GM18907 (cell line): ENCODE data around the gene TFR2.
"Not testable (repeated sequence)": the region's sequence is repeated elsewhere in the genome, so short reads cannot be mapped to it uniquely, and the experiment has no call there.

Source experiments
- ATAC-seq: cut with Tn5 transposase; IDR thresholded peaks from one replicate; pipeline ENCODE4 v1.9.1; 2021; ENCODE audit warnings: mild to moderate bottlenecking, moderate library complexity; ENCODE audit not compliant: unreplicated experiment

Gene TFR2

DNA sequence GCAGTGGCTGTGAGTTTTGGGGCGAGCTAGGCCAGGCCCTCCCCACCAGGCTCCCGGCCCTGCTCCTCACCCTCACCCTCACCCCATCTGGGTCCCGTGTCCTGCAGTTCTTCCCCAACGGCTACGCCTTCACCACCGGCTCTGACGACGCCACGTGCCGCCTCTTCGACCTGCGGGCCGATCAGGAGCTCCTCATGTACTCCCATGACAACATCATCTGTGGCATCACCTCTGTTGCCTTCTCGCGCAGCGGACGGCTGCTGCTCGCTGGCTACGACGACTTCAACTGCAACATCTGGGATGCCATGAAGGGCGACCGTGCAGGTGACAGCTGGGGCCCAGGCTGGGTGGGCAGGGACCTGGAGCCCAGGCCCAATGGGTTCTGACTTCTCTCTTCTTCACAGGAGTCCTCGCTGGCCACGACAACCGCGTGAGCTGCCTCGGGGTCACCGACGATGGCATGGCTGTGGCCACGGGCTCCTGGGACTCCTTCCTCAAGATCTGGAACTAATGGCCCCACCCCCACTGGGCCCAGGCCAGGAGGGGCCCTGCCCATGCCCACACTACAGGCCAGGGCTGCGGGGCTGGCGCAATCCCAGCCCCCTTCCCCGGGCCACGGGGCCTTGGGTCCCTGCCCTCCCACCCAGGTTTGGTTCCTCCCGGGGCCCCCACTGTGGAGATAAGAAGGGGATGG is 37.1 kb upstream of the TFR2 start:
- no peak for ATAC-seq

DNA sequence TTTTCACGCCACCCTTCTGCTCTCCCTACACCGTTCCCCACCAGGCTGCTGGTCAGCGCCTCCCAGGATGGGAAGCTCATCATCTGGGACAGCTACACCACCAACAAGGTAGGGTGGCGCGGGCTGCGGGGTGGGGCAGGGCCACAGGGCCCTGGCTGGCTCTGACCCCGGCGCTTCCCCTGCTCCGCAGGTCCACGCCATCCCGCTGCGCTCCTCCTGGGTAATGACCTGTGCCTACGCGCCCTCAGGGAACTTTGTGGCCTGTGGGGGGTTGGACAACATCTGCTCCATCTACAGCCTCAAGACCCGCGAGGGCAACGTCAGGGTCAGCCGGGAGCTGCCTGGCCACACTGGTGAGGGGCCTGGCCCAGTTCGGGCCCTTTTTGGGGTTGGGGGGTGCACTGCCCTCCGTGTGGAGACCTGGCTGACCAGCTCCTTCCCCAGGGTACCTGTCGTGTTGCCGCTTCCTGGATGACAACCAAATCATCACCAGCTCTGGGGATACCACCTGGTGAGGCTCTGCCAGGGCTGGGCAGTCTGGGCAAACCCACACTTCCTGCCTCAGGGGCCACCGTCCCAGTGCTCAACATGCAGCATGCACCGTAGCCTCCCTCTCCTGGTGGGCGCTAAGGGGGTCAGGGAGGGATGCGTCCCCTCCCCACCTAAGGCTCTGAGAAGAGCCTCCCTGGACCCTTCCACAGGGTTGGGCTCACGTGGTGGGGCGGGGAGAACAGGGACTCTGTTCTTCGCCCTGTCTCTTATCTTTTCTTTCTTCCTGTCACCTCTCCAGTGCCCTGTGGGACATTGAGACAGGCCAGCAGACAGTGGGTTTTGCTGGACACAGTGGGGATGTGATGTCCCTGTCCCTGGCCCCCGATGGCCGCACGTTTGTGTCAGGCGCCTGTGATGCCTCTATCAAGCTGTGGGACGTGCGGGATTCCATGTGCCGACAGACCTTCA is 36.2 kb upstream of the TFR2 start:
- no peak for ATAC-seq

GRCh38 chr7:100676501-100677306 is 35.4 kb upstream of the TFR2 start:
- ATAC-seq, result no peak

DNA sequence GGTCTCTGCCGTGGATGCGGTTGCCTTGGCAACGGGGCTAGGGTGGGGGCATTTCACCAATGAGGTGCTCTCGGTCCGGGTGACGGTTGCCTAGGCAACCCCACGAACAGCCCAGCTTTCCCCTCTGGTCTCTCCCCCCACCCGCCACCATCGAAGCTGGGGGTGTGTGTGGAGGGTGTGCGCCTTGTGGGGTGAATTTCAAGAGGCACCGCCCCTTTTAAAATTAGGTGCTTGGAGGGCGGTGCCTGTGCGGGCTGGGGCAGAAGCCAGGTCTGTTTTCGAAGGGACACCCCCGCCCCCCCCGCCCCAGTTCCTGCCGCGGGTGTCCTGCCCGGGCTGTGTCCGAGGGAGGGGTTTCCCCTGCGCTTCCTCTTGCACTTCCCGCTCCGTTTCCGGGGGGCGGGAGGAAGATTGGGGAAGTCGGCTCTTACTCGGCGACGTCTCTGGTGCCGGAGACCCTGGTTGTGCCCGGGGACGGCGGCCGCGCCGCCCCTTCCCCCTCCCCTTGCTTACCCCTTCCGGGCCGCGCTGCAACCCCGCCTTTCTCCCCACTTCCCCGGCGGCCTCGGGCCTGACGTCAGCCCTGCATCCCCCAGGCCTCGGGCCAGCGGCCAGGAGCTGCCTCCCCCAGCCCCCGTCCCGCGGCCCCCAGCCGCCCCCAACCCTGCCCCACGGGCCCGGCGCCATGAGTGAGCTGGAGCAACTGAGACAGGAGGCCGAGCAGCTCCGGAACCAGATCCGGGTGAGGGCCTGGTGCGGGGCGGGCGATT is 34.4 kb upstream of the TFR2 start:
- ATAC-seq, result peak; percentile 35

- no peak for ATAC-seq
Measured at GRCh38 chr7:100675105-100675451, 33.7 kb upstream of the TFR2 start.

DNA sequence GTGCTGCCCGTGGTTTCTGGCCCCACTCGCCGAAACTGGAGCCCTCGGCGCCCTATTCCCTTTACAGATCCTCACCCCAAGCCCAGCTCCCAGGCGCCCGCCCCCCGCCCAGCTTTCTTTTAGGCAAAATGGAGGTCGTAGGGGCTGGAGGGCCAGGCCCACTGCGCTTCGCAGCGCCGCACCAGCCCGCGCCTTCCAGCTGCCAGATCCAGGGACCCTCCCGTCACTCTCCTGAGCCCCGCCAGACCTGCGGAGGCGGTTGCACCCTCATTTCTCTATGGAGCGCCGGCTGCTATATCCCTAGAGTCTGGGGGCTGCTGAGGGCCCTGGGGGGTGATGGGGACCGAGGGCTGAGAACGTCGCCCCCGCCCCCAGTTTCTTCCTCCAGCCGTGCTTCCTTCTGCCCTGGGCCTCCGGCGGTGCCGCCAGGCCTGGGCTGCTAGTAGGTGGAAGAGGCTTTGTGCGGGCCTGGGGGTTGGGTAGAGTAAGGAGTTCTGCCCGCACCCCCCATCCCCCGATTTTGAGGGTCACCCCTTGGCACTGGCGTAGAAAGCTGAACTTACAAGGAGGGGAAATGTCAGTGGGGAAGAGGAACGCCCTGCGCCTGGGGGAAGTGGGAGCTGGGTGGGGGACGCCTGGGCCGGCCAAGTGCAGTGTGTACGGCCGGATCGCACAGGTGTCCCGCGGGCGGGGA is 33.2 kb upstream of the TFR2 start:
- no peak for ATAC-seq

GRCh38 chr7:100673942-100674410 is 32.6 kb upstream of the TFR2 start:
- peak; percentile 10 for ATAC-seq

- ATAC-seq, result peak; percentile 71
Measured at GRCh38 chr7:100673302-100673941, 32.1 kb upstream of the TFR2 start, which contains the start of gene GNB2. GNB2 (plus strand) TSS chr7:100673740; CDS start chr7:100676266, 2,526 bp downstream.

DNA sequence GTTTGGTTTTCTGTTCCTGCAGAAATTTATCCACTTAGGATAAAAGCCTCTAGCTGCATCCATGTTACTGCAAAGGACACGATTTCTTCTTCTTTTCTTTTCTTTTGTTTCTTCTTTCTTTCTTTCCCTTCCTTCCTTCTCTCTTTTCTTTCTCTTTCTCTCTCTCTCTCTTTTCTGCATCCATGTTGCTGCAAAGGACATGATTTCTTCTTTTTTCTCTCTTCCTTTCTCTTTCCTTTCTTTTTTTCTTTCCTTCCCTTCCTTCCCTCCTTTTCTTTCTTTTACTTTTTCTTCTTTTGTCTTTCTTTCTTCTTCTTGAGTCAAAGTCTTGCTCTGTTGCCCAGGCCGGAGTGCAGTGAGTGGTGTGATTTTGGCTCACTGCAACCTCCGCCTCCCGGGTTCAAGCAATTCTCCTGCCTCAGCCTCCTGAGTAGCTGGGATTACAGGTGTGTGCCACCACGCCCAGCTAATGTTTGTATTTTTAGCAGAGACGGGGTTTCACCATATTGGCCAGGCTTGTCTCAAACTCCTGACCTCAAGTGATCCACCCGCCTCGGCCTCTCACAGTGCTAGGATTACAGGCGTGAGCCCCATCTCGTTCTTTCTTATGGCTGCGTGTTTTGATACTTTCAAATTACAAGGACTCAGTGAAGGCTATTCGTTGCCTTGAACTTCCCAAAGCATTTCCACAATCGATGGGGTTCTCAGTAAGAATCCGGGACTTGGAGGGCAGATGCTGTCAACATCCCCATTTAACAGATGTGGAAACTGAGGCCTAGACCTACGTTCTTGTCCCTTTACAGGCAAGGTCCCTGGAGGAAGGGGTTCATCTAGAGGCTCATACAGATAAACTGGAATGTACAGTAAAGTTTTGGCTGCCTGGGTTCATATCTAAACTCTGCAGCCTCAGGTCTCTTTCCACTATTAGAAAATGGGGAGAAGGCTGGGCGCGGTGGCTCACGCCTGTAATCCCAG is 30.3 kb upstream of the TFR2 start:
- no peak for ATAC-seq

DNA sequence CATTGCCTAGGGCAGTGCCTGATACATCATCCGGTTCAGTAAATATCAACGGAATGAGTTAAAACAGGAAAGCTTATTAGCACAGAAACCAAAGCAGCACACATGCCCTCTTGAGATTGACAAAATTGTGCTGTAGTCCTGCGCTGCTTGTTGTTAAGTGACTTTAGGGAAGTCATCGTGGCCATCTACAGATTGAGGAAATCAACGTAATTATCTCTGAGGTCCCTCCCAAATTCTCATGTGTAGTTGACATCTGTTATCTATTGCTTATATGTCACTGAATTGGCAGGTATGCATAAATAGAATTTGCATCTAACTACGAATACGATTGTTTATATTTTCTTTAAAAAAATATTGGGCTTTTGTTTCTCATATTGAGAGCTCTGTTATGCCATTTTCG is 28.7 kb upstream of the TFR2 start:
- no peak for ATAC-seq

DNA sequence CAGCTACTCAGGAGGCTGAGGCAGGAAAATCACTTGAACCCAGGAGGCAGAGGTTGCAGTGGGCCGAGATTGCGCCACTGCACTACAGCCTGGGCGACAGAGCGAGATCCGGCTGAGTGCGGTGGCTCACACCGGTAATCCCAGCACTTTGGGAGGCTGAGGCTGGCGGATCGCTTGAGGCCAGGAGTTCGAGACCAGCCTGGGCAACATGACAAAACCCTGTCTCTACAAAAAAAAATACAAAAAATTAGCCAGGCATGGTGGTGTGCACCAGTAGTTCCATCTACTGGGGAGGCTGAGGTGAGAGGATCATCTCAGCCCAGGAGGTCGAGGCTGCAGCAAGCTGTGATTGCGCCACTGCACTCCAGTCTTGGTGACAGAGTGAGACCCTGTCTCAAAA is 27.8 kb upstream of the TFR2 start:
- not testable (repeated sequence) for ATAC-seq

DNA sequence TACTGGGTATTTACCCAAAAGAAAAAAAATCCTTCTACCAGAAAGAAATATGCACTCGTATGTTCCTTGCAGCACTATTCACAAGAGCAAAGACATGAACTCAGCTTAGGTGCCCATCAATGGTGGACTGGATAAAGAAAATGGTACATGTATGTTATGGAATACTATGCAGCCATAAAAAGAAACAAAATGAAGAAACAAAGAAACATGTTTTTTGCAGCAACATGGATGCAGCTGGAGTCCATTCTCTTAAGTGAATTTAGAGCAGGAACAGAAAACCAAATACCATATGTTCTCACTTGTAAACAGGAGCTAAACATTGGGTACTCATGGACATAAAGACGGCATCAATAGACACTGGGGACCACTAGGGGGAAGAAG is 26.7 kb upstream of the TFR2 start:
- no peak for ATAC-seq

- ATAC-seq, result no peak
Measured at GRCh38 chr7:100667331-100668068, 26.1 kb upstream of the TFR2 start.

GRCh38 chr7:100665168-100665726 is 23.9 kb upstream of the TFR2 start:
- no peak for ATAC-seq

GRCh38 chr7:100662194-100662776 is 20.9 kb upstream of the TFR2 start:
- not testable (repeated sequence) for ATAC-seq

GRCh38 chr7:100655908-100656674 is 14.7 kb upstream of the TFR2 start, which contains the start of gene ACTL6B:
ACTL6B (minus strand) TSS chr7:100656448; CDS start chr7:100656354, 94 bp downstream.
- ATAC-seq, result no peak
